CD4-positive, alpha-beta T cell treated with Interleukin-12 subunit alpha and Interleukin-12 subunit beta, for 1 hour (primary cell): ENCODE results near the gene TXNL1.

Source experiments
- DNase-seq: peaks from one replicate; pipeline ENCODE4 v3.0.0-alpha.2; 2020

Gene TXNL1

DNA sequence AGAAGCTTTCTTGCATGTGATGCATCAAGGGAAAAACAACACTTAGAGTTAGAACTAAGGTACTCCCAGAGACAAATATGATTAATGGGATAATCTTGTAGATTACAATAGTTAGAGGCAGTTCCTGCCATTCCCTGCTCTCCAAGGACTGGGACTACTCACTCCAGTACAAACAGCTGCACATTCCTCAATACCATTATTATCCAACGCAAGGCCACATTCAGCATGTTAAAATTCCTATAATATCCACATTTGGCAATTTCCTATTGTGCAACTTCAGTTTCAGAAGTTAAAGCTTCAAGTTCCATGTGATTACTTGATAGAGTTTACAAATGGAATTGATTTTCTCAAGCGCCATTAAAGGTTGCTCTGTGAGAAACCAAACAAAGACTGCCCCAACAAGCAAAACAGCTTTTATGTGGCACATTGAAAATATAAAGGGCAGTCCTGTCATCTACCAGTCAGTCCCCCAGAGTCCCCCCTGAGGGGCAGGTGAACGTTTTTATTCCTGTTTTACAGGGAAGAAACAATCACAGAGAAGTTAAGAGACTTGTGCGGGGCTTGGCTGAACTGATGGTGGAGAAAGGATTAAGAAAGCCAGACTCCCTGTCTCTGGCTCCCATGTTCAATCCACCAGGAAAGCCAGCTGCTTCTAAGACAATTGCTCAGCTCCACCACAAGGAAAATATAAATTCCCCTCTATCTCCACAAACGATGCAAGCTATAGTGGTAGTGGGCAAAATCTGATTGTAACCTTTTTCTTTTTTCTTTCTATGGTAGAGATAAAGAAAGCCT, 72.6 kb downstream of the TXNL1 start:
- no peak for DNase-seq

DNA sequence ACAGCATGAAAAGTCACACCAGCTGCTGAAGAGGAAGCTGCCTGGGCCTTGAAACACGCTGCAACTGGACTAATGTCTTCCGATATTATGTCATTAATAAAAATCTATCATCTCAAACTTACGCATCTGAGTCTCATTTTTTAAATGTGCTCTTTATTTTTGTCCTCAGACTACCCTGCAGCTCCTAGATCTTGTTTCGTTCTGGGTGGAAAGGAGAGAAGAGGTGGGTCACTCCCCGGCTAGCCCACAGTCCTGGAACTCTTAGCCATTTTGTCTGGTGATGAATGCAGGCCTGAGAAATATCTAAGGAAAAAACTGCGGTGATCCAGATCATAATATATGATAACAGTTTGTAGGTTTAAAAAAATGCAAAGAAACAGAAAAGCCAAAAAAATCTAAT, 73.3 kb downstream of the TXNL1 start:
- DNase-seq, result no peak

DNA sequence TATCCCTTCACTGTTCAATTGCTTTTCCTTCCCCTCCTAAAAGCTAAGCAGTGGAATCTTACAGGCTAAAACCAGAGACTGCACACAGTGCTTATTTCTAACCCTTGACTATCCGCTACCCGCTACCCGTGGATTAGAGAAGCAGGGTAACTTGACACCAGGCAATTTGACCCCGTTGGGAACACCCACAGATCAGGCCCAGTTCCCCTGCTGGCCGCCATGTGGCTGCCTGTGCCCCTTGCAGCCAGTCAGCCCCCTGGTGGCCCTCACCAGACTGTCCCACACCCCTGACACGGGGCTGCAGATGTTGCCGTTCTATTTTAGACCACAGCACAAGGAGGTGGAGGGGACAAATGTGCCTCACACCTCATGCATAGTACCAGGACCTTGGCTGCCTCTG, 74.8 kb downstream of the TXNL1 start:
- no peak for DNase-seq

DNA sequence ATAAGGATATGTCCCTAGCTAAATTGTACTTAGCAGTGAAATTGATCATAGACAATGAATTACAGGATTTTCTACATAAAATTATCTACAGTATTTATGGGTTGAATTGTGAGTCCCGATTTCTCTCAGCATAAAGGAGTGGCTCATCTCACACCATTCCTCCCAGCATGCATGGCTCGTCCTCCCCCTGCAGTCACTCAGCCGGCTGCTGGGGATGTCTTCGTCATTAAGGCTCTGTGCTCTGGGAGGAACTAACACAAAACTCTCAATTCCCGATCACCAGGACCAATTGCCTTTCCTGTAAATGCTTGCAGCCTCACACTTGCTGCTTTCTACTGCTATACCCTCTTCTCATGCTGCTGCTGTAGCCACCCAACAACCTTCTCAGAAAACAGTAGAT, 75.9 kb downstream of the TXNL1 start:
- no peak for DNase-seq

DNA sequence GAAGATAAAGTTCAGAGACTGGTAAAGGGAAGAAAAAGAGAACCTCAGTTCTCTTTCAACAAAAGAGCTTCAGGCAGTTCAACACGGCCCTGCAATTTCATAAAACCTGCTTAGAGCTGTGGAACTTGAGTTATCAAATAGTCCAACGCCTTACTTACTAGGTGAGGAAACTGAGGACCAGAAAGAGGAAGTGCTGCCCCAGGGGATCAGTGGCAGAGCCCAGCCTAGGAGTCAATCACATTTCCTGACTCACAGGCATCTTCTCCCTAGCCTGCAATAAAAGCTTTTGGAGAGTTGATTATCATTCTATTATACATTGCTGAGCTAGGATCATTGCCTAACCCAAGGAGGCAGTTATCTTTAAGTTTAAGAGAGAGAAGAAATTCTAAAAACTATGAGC, 77.4 kb downstream of the TXNL1 start:
- DNase-seq, result no peak

DNA sequence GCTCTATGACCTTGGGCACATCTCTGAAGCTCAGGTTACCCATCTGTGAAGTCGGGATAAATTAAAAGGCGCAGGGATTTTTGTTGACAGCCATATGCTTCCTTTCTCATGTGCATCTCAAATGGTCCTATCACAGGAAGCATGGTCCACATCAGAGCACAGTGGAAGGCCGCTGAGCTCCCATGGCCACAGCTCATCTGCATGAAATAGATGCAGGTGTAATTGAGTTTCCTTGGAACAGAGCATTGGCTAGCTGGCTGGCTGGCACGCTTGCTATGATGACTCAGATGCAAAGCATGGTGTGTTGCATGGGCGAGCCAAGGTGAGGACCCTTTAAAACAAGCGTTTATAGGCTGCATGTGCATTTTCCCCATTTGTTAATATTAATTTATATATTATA, 79.3 kb downstream of the TXNL1 start:
- DNase-seq, result no peak

DNA sequence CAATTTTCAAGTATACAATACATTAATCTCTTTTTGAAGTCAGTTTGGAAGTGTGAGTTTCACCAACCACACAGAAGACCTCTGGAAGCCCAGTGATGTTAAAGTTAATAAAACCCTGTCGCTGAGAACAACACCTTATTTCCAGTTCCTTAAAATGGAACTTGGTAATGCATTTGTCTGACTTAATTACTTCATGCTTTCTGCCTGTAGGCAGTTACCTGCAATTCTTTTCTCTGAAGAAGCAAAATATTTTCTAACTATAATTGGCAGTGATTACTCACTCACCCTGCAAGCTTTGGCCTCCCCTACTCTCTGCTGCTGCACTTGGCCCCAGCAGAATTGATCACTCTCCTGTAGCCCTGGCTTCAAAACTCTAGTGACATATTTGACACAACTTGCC, 81.5 kb downstream of the TXNL1 start:
- DNase-seq, result no peak

DNA sequence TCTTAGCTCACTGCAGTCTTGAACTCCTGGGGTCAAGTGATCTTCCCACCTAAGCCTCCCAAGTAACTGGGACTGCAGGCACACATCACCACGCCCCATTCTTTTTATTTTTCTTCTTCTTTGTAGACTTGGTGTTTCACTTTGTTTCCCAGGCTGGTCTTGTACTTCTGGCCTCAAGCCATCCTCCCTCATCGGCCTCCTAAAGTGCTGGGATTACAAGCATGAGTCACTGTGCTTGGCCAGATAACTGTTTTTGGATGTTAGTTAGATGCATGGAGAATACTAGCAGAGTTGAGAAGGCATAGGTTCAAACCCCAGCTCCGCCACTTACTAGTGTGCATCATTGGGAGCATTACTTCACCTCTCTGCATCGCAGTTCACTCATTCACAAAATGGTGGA, 88.3 kb downstream of the TXNL1 start:
- DNase-seq, result no peak
